Stomach (tissue), 4 donors: ENCODE data around the gene SLC27A2.

Experiments
- CTCF ChIP-seq, 7 experiments: fragments of 450-650 bp in 4 of 7; fragments of 200-600 bp in 3 of 7; sonication (generic) in 3 of 7; IDR thresholded peaks; one replicate each; pipeline ENCODE4 v1.5.1; 2016 to 2019; ENCODE audit warnings: antibody characterized with exemption in 7 of 7, control low read depth in 2 of 7, mild to moderate bottlenecking in 1 of 7
- POLR2AphosphoS5 ChIP-seq, 3 donors: sonication (generic); formaldehyde crosslinking; IDR thresholded peaks; one replicate each; pipeline ENCODE4 v1.6.1; 2016; ENCODE audit warnings: antibody characterized with exemption in 3 of 3

GRCh38 chr15:50164458-50164857 lies 17.5 kb upstream of the SLC27A2 start:
- TF ChIP-seq CTCF (IDR thresholded peaks at IDR 0.05) (no peak), POLR2AphosphoS5 (IDR thresholded peaks at IDR 0.05) (no peak)
